GM19372 (cell line): ENCODE results near the gene PLSCR1.
"Not testable (repeated sequence)": the region's sequence is repeated elsewhere in the genome, so short reads cannot be mapped to it uniquely, and the experiment has no call there.

Source experiments
- ATAC-seq: cut with Tn5 transposase; IDR thresholded peaks from one replicate; pipeline ENCODE4 v1.9.1; 2021; ENCODE audit warnings: mild to moderate bottlenecking, low read depth, moderate library complexity; ENCODE audit not compliant: unreplicated experiment

Gene PLSCR1

DNA sequence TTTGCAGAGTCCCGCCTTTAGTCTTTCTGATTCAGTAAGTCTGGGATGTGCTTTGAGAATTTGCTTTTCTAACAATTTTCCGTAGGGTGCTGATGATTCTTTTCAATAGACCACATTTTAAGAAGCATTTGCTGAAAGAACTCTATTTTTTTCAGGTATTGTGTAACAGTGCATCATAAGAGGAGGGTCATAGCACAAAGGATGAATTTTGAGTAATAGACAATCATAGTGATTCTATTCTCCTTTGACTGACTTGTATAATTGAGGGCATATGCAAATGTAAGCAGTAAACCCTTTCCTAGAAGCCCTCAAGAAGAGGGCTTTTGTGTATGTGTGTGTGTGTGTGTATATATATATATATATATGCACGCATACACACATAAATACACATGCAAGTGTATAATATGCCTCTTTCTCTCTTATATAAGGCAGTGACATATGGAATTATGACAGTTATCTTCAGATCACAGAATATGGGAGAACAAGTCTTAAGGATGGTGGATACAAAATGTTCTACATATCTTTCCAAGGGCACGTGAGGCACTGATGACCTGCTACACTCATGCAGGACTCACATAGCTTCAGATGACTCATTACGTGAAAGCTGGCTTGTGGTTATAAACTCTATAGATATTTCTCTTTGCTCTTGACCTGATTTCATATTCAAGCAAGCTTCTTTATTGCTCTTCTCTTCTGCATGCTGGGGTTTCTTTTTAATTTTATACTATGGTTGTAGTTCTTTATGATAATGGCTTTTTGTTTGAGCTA is 6.5 kb upstream of the PLSCR1 start:
- peak; percentile 74 for ATAC-seq

DNA sequence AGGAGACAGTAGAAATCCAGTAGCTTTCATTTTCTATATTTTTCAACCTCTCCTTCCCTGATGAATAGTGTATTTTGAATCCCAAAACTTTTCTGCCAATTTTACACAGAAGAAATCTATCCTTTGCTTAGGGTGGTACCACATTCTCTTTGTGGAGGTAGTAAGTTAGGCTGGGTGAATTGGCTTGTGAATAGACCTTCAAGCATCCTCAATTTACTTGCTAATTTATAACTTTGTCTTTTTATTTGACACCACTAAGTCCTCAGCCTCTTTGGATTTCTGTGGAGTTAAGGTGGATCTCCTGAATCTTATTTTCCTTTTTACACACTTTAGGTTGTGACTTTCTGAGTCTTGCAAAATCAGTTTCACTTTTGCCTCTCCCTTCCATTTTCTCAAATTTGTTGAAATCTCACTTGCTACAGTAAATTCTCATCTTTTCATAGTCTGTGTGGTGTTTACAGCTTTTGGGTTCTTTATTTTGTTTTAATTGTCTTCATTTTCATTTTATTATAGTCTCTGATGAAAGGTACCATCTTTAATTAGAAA is 5.7 kb upstream of the PLSCR1 start:
- ATAC-seq, result no peak

DNA sequence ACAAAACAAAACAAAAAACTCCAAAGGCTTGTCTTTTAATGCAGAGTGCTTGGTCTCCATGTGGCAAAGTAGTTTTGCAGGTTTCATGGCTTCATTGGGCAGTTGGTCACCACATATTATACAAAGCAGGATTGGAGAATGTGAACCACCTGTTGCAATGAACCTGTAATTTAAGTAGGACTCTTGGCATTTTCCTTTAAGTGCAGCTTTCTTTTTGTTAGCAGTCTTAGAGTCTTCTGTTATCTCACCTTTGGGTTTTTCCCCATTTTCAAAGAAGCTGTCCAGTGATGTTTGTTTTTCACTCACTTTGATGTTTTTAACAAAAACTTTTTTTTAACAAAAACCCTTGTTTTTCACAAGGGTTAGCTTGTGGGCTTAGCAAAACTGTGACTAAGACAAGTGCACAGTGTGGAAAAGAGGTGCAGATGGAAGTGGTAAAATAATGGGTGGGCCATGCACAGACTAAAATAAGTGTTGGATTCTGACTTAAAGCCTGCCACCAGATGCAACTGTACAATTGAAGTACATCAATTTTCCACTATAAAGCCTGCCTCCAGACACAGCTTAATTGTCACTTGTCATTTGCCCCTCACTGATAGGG is 2.9 kb upstream of the PLSCR1 start:
- ATAC-seq, result no peak

DNA sequence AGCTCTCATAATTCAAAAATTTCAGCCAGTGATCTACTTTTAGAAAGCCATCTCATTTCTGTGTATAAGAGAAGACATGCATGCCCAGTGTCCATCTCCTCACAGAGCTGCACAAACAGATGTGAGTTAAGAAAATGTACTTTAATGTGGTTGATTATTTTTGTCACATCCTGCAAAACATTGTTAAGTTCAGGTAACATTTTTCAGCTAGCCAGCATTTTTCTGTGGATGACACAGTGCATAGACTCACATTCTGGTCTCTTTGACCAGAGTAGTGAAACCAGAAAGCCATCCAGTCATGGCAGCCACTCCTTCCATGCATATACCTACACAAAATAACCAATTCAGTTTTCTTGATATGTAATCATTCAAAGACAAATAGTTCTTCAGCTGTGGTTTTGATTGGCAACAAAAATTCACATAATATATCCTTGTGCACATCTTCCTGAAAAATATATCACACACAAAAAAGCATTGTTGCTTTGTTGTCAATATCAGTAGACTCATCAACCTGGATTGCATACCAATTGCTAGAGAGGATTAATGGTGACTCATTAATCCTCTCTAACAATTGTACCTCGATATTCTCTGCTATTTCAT is 2.1 kb upstream of the PLSCR1 start:
- no peak for ATAC-seq

DNA sequence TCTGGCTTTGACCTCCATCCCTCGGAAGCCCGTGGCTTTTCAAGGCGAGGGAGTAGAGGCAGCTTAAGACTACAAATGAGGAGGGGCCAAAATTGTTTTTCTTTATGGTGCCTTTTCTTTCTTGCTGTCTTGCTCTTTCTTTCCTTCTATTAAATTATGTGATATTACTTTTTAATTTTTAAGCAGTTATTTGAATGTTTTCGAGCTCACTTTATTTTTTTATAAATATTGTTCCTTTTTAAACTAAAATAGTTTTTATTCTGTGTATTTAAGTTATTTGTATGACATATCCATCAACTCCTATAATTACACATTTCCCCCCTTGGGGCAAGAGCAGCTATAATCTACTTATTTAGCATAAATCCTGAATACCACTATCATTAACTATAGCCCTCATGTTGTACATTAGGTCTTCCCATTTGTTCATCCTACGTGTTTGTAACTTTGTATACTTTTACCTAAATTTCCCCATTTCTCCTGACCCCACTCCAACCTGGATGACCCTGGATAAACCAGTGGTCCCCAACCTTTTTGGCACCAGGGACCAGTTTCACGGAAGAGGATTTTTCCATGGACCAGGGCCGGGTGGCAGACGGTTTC is 622 bp upstream of the PLSCR1 start:
- ATAC-seq, result peak; percentile 6

DNA sequence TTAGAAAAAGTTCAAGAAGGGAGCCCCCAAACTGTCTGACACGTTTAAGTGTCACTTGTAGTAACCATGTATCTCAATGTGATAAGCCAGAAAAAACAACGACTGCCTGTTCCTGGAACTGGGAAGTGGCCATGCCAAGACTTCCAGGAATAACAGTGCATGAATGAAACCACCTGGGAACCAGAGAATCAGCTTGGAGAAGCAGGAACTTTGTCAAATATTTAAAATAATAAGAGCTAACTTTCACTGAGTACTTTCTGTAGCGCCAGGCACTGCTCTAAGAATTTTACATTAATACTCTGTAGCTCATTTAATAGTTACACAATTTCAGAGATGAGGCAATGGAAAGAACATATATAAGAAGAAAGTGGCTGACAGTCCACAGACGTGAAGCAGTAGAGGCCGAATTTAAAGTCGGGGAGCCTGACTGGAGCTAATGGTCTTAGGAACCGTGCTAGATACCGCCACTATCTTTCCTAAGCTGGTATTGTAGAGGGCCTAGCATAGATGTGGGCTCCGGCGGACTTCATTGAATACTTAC is 876 bp downstream of the PLSCR1 start:
- peak; percentile 16 for ATAC-seq

DNA sequence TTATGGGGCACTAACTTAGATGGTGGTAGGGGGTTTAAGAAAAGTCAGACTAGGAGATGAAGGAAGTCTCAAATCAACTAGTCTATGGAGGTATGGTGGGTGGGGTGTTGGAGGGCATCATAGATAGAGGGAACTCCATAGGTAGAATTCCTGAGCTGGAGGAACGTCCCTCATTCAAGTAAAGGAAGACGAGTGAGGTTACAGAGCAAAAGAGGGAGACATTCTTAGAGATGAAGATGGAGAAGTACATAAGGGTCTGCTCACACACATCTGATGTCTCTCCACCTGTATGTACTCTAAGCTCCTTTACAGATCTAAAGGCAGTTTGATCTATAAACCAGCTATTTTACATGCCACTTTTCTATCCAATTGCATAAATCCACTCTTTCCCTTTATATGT is 1.4 kb downstream of the PLSCR1 start:
- ATAC-seq, result no peak

DNA sequence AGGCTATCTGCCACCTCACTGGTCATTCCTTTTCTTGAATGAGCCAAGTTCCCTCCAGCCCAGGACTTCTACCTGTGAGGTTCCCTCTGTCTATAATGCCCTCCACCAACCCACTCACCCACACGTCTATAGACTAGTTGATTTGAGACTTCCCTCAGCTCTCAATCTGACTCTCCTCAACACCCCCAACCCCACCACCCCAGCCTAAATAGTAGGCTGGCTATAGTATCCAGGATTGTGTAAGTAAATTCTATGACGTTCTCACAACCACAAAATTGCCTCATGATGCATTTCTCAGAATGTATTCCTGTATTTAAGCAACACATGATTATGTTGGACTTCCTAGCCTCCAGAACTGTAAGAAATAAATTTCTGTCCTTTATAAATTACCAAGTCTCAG is 2.2 kb downstream of the PLSCR1 start:
- no peak for ATAC-seq

DNA sequence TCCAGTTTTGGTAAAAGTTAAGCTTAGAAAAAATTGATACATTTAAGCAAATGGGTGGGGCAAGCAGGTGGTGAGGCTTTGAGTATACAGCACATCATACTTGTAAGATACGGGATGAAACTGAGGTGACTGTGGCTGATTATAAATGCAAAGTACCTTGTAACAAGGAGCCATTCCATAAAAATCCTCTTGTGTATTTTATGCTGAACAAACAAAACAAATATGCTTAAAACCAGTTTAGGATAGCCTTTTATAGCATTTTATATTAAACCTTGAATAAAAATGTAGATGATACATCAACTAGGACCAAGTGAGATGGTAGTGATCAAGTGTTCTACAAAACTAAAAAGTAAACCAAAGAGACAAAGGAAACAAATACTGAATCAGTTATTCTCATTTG is 3.4 kb downstream of the PLSCR1 start:
- no peak for ATAC-seq

DNA sequence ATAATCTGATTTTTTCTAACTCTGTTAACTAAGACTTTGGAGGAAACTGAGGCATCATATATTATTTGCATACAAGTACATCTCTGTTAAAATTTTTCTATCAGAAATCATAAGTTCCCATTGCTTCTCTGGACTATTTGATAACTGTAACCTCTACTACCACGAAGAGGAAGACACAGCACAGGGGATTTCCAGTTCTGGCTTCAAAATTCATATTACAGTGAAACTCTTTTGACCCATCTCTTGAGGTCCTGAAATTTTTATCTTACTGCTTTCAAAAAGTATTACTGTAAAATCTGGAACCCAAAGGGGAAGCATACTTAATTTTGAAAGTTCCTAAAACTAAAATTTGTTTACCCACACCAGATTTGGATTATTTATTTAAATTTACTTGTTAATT is 4.2 kb downstream of the PLSCR1 start:
- ATAC-seq, result no peak

DNA sequence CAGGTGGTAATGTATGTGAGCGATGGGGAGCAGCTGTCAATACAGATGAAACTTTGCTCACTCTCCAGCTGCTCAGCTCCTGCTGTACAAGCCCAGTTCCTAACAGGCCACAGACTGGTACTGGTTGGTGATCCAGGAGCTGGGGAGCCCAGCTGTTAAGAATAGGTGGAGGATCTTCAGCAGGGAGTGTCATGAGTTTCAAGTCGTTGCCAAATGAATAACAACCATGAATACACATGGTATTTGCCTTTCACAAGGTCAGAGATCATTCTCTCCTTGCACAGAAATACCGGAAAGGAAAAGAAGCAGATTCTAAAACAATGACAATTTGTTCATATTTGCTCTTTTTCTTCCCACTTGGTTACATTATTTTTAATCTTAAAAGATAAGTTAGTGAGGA is 5.1 kb downstream of the PLSCR1 start:
- no peak for ATAC-seq

DNA sequence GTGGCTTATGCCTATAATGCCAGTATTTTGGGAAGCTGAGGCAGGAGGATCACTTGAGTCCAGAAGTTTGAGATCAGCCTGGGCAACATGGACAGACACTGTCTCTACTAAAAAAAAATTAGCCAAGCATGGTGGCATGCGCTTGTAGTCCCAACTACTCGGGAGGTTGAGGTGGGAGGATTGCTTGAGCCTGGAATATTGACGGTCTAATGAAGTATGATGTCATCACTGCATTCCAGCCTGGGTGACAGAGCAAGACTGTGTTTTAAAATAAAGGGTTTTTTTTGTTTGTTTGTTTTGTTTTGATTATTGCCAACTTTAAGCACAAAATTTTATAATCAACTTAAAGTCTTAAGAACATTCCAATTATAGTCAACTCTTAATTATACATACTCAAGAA is 6.8 kb downstream of the PLSCR1 start:
- ATAC-seq, result no peak

DNA sequence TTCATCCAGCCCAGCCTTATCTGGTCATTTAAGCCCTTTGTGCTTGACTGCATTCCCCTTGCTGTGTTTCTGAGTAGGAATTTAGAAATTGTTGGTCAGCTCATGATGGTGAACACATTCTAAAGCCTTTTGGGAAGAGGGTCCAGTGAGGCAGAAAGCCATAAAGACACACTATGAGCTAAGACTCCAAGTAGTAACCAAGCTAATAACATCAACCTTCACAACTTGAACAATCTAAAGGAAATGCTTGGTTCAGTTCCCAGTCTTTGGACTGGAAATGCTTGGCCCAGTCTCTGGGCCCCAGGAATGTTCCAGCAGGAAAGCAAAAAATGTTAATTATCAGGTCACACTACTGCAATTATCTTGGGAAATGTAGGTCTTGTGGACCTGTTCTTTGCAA is 7.7 kb downstream of the PLSCR1 start:
- ATAC-seq, result no peak

DNA sequence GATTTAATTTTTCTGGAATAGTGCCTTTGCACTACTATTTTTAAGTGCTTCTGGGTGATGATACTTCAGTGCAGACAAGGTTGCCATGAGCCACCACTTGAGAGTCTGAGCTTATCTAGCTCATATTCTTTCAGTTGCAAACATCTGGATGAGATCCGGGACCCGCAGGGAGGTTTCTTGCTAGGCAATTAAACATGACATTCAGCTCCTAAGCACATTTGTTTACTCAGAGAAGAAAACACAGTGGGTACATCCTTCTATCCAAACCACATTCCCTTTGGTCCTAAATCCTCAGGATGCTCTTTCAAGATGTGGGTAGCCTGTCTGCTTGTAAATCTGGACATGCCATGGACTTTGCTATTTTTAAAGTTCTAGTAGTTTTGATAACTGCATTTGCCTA is 12.0 kb downstream of the PLSCR1 start:
- ATAC-seq, result no peak

DNA sequence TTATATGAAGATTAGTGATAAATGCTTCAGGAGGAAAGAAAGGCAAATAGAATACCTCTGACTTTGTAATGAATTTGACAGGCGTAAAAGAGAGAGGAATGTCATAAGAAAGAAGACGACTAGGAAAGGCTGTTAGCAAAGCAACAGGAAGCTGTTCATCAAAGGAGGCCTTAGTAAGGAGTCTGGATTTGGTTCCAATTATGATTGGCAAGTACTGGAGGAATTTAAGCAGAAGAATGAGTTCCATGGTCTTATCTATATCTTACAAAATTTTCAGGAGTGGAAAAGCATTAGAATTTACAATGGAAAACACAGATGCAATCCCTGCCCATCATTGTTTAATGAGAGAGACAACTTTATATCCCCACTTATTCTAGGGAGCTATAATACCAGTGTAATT is 13.8 kb downstream of the PLSCR1 start:
- no peak for ATAC-seq

DNA sequence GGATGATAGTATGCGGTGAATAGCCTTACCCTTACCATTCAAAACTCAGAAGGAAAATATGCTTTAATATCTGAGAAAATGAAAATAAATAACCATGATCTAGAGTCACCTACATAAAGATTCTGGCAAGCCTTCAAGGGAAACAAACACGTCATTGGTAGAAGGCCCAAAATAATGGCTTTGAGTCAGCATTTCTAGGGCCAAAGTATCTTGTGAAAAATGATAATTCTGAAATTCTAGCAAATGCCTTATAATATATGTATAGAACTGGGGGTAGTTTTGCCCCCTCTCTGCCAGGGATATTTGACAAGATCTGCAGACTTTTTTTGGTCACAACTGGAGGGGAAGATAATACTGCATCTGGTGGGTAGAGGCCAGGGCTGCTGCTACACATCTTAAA is 15.4 kb downstream of the PLSCR1 start:
- ATAC-seq, result no peak

DNA sequence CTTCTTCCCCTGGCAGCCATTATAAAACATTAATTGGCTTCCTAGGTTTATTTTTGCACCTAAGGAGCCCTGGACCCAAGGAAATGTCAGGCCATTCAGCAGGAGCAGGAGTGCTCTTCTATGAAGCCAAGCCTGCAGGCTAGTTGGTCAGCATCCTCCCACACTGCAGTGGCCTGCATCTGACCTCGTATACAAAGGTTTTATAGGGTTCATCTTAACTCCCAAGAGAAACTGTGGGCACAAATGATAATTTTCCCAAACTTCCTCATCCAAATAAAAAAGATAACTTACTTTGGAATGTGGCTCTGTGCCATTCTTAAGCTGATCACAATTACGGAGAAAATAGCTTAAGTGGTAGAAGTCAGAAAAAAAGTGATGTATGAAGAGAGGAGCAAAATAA is 19.4 kb downstream of the PLSCR1 start:
- ATAC-seq, result no peak

DNA sequence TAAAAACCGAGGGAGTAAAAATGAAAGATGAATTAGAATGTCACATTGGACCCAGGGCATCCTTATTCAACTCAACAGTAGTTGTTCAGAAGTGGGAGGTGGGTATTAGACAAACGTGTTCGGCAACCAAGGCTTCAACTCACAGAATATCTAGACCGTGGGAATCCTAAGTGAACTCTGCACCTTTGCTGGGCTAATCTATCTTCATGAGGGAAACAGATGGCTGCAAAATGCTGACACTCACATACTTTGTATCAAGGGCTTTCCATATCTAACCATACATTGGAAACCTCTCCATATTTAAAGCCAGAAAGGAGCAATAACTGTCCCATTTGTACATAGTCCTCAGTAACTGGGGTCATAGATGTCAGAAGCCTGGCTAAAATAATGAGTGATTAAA is 20.9 kb downstream of the PLSCR1 start:
- ATAC-seq, result no peak

DNA sequence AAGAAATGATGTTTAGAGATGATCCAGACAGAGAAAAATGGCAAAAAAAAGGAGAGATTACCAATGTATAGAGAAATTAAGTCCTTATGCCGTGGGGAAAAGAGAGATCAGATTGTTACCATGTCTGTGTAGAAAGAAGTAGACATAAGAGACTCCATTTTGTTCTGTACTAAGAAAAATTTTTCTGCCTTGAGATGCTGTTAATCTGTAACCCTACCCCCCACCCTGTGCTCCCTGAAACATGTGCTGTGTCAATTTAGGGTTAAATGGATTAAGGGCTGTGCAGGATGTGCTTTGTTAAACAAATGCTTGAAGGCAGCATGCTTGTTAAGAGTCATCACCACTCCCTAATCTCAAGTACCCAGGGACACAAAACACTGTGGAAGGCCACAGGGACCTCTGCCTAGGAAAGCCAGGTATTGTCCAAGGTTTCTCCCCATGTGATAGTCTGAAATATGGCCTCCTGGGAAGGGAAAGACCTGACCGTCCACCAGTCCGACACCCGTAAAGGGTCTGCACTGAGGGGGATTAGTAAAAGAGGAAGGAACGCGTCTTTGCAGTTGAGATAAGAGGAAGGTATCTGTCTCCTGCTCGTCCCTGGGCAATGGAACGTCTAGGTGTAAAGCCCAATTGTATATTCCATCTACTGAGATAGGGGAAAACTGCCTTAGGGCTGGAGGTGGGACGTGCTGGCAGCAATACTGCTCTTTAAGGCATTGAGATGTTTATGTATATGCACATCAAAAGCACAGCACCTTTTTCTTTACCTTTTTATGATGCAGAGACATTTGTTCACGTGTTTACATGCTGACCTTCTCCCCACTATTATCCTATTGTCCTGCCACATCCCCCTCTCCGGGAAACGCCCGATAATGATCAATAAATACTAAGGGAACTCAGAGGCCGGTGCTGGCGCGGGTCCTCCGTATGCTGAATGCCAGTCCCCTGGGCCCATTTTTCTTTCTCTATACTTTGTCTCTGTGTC is 21.9 kb downstream of the PLSCR1 start:
- not testable (repeated sequence) for ATAC-seq

DNA sequence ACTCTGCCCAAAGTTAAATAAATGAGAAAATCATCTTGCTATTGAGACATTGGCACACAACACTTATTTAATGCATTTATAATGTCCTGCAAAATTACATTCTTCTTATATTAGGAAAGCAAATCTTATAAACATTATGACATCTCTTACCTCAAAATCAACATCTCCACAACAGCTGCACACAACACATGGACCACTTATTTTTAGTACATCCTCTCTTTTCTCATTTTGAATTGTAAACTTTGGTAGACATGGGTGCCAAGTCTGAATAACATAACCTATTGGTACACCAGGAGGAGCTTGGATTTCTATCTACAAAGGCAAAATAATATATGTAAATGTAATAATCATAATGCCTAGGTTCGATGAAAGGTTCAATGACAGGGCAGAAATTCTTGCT is 23.0 kb downstream of the PLSCR1 start:
- no peak for ATAC-seq
